Neutrophil (primary cell): ENCODE results near the gene FUT4.
A peak's percentile ranks its signal among the peaks of the same experiment; 100 is the strongest.
"Not testable (repeated sequence)": the region's sequence is repeated elsewhere in the genome, so short reads cannot be mapped to it uniquely, and the experiment has no call there.

ENCODE experiments used
- H3K27ac ChIP-seq: fragments of 200-600 bp; sonication (generic); 2 replicates; pipeline ENCODE4 v1.5.1; 2016; ENCODE audit warnings: mild to moderate bottlenecking, moderate library complexity
- H3K27me3 ChIP-seq: fragments of 200-600 bp; sonication (generic); 2 replicates; pipeline ENCODE4 v1.6.0; 2016; ENCODE audit warnings: mild to moderate bottlenecking
- H3K36me3 ChIP-seq: fragments of 200-600 bp; sonication (generic); 2 replicates; pipeline ENCODE4 v1.5.1; 2017
- H3K4me1 ChIP-seq, 2 experiments: fragments of 200-600 bp in 1 of 2; sonication (generic) in 1 of 2; 1 replicate in 1 of 2; 2 replicates in 1 of 2; pipeline versions ENCODE4 v1.5.1 to v1.6.1; 2013 to 2016; ENCODE audit warnings: low read depth in 1 of 2, low read length in 1 of 2, mild to moderate bottlenecking in 1 of 2, moderate library complexity in 1 of 2; ENCODE audit not compliant: control insufficient read depth in 1 of 2, insufficient read depth in 1 of 2
- H3K4me3 ChIP-seq, 2 experiments: fragments of 200-600 bp in 1 of 2; sonication (generic) in 1 of 2; 1 replicate in 1 of 2; 2 replicates in 1 of 2; pipeline ENCODE4 v1.5.1; 2013 to 2016; ENCODE audit warnings: low read depth in 1 of 2, low read length in 1 of 2, mild to moderate bottlenecking in 1 of 2, moderate library complexity in 1 of 2
- H3K9me3 ChIP-seq: fragments of 200-600 bp; sonication (generic); 2 replicates; pipeline ENCODE4 v1.5.1; 2016
- TF ChIP-seq, protein P1 (sequence below): fragments of 200-600 bp; sonication (generic); IDR thresholded peaks from 2 replicates; pipeline ENCODE4 v1.5.1; 2016; ENCODE audit warnings: antibody characterized with exemption

Gene FUT4

DNA sequence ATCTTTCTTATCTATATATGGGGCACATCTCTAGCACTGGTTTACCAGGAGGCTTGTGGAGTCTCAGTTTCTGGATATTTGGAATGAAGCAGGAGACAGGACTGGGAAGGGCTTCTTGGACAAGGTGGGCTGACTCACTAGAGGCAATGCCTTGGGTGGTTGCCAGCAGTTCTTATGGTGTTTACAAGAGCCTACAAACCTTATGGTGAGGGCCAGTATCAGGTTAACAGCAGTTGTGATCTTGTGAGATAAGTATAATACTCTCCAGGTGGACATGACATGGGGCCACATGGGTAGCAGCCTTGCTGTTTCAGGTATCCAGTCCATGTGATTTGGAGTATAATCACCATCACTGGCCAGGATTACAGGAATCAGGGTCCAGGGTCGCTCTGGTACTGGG is 10.2 kb downstream of the FUT4 start:
- no peaks in the 10 kb centered on the region for H3K36me3 ChIP-seq
- TF ChIP-seq, protein P1, sequence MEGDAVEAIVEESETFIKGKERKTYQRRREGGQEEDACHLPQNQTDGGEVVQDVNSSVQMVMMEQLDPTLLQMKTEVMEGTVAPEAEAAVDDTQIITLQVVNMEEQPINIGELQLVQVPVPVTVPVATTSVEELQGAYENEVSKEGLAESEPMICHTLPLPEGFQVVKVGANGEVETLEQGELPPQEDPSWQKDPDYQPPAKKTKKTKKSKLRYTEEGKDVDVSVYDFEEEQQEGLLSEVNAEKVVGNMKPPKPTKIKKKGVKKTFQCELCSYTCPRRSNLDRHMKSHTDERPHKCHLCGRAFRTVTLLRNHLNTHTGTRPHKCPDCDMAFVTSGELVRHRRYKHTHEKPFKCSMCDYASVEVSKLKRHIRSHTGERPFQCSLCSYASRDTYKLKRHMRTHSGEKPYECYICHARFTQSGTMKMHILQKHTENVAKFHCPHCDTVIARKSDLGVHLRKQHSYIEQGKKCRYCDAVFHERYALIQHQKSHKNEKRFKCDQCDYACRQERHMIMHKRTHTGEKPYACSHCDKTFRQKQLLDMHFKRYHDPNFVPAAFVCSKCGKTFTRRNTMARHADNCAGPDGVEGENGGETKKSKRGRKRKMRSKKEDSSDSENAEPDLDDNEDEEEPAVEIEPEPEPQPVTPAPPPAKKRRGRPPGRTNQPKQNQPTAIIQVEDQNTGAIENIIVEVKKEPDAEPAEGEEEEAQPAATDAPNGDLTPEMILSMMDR, result no peak
- H3K27me3 ChIP-seq, result no peaks in the 10 kb centered on the region
- no peak overlapping the region for H3K4me3 ChIP-seq
- H3K9me3 ChIP-seq, result no peaks in the 10 kb centered on the region
- no peak overlapping the region for H3K27ac ChIP-seq
- H3K4me1 ChIP-seq, result peaks cover 53 to 68% of the 10 kb centered on the region in 2 experiments

DNA sequence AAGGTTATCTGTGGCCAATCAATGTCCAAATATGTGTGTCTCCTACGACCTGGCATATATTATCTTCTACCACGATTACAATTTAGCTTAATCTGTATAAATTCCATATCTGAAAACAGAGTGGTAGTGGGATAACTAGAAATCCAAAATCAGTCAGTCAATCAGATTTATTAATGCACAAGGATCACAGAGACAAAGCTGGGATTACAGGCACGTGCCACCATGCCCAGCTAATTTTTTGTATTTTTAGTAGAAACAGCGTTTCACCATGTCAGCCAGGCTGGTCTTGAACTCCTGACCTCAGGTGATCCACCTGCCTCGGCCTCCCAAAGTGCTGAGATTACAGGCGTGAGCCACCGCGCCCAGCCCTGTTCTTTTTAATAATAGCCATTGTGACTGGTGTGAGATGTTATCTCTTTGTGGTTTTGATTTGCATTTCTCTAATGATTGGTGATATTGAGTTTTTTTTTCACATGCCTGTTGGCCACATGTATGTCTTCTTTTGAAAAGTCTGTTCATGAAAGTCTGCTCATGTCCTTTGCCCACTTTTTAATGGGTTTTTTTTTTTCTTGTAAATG is 12.1 kb downstream of the FUT4 start:
- Histone ChIP-seq H3K27ac (peak overlapping the region; percentile 27), H3K4me1 (peaks cover 50 to 66% of the 10 kb centered on the region in 2 experiments)
- H3K4me3 ChIP-seq, H3K9me3 ChIP-seq, H3K36me3 ChIP-seq, H3K27me3 ChIP-seq: not testable (repeated sequence)

DNA sequence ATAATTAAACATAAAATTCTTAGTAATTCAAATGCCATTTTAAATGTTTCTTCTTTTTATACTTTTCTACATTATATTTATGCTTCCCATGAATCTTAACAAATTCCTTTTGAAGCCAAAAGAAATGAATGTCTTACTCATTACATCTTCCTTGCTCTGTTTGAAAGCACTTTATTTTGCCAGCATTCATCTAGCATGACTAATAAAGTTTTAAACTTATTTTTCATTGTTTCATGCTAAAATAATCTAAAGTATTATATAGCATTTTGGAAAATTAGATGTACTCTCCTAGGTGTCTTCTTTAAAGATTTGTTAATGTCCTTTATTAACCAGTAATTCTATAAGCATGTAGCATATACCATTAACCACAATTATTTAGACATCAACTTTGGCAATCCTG is 13.7 kb downstream of the FUT4 start:
- H3K27me3 ChIP-seq, result no peaks in the 10 kb centered on the region
- no peaks in the 10 kb centered on the region for H3K36me3 ChIP-seq
- TF ChIP-seq, protein P1, result no peak
- H3K9me3 ChIP-seq, result no peaks in the 10 kb centered on the region
- peak overlapping the region; percentile 86 for H3K27ac ChIP-seq
- no peak overlapping the region for H3K4me3 ChIP-seq
- peaks cover 47 to 53% of the 10 kb centered on the region in 2 experiments for H3K4me1 ChIP-seq

DNA sequence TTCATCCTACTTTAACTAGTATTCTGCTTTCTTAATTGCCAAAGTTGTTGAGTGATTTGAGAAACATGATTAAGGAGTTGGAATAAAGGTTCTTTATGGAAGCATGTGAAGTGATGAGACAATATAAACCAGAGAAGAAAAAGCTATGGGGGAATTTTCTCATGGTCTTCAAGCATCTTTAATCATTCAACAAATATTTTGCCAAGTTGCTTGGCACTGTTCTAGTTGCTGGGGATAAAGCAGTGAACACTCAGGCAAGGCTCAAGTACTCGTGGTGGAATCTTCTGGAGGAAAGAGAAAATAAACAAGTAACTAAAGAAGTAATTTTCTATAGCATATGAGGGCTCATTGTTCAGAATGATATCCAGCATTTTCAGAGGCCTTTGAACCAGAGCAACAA is 14.3 kb downstream of the FUT4 start:
- peak overlapping the region; percentile 86 for H3K27ac ChIP-seq
- TF ChIP-seq, protein P1, result no peak
- peaks cover 47 to 50% of the 10 kb centered on the region in 2 experiments for H3K4me1 ChIP-seq
- no peaks in the 10 kb centered on the region for H3K27me3 ChIP-seq
- H3K4me3 ChIP-seq, result no peak overlapping the region
- no peaks in the 10 kb centered on the region for H3K9me3 ChIP-seq
- H3K36me3 ChIP-seq, result no peaks in the 10 kb centered on the region

DNA sequence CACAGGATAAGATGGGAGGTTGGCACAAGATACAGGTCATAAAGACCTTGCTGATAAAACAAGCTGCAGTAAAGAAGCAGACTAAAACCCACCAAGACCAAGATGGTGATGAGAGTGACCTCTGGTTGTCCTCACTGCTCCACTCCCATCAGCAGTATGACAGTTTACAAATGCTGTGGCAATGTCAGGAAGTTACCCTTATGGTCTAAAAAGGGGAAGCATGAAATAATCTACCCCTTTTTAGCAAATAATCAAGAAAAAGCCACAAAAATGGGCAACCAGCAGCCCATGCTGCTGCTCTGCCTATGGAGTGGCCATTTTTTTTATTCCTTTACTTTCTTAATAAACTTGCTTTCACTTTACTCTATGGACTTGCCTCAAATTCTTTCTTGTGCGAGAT is 14.7 kb downstream of the FUT4 start:
- Histone ChIP-seq H3K4me1 (peaks cover 50% of the 10 kb centered on the region in 2 experiments), H3K4me3 (peak overlapping the region in 1 of 2 experiments; percentile 12), H3K36me3 (no peaks in the 10 kb centered on the region), H3K27ac (peak overlapping the region; percentile 86), H3K9me3 (no peaks in the 10 kb centered on the region), H3K27me3 (no peaks in the 10 kb centered on the region)
- TF ChIP-seq, protein P1, result no peak

DNA sequence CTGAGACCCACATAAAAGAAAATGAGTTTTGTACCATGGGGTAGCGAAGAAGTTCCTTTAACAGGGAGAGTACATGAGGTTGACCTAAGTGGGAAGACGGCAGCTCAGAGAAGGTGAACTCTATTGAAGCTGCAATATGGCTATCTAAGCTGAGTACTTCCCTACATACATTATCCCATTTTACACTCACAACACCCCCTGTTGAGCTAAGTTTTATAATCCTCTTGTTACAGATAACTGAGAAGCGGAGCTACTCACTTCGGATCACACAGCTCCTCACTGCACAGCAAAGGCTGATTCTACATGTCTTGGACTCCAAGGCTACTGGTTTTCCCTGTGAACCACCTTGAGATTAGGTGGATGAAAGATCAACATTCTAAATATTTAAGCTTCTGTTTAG is 15.2 kb downstream of the FUT4 start:
- H3K9me3 ChIP-seq, result no peaks in the 10 kb centered on the region
- H3K27ac ChIP-seq, result peak overlapping the region; percentile 86

More for the DNA sequence above, 15.2 kb downstream of the FUT4 start:
- Histone ChIP-seq H3K27me3 (no peaks in the 10 kb centered on the region), H3K4me1 (peaks cover 54 to 55% of the 10 kb centered on the region in 2 experiments), H3K4me3 (peak overlapping the region in 1 of 2 experiments; percentile 12), H3K36me3 (no peaks in the 10 kb centered on the region)
- TF ChIP-seq, protein P1, result no peak
